Lung microvascular endothelial cell (primary cell): ENCODE data around the gene DNAJB2. TPM values are rescaled to one million over a fixed set of nuclear protein-coding genes. Genes with fewer than 3 reads are reported as not detected.

Source experiments
- total RNA-seq: library from RNA; depleted of rRNA; stranded (reverse); fragments of >200 nt; gene quantifications from 2 replicates; pipeline ENCODE4 v1.2.1, GENCODE V29; 2014

The DNAJB2 gene
- total RNA-seq, 1 donor from 2014 or later = 28.0 TPM

Other genes starting within 250 kb of the DNAJB2 start
- not detected in 2 replicates for gene CFAP65, start 237.8 kb upstream of the DNAJB2 start, total RNA-seq
- gene IHH, start 218.4 kb upstream of the DNAJB2 start, total RNA-seq = not detected in 2 replicates
- 12.6 and 13.1 TPM in 2 replicates for gene NHEJ1, start 118.6 kb upstream of the DNAJB2 start, total RNA-seq
- 0.44 and 2.0 TPM in 2 replicates for gene SLC23A3, start 109.3 kb upstream of the DNAJB2 start, total RNA-seq
- gene CNPPD1, start 102.4 kb upstream of the DNAJB2 start, total RNA-seq = 15.5 and 26.4 TPM in 2 replicates
- 41.2 and 57.7 TPM in 2 replicates for gene RETREG2, start 101.1 kb upstream of the DNAJB2 start, total RNA-seq
- gene ZFAND2B, start 72.6 kb upstream of the DNAJB2 start, total RNA-seq = 15.9 and 25.2 TPM in 2 replicates
- 19.4 and 39.1 TPM in 2 replicates for gene ABCB6, start 60.4 kb upstream of the DNAJB2 start, total RNA-seq
- 29.4 and 43.3 TPM in 2 replicates for gene ATG9A, start 49.7 kb upstream of the DNAJB2 start, total RNA-seq
- 12.4 and 21.2 TPM in 2 replicates for gene ANKZF1, start 49.6 kb upstream of the DNAJB2 start, total RNA-seq
- 2.8 and 4.4 TPM in 2 replicates for gene GLB1L, start 33.9 kb upstream of the DNAJB2 start, total RNA-seq
- 11.3 and 13.9 TPM in 2 replicates for gene STK16, start 33.9 kb upstream of the DNAJB2 start, total RNA-seq
- gene TUBA4B, start 26.1 kb upstream of the DNAJB2 start, total RNA-seq = not detected in 2 replicates
- gene TUBA4A, start 25.4 kb upstream of the DNAJB2 start, total RNA-seq = 9.5 and 12.9 TPM in 2 replicates
- not detected in 2 replicates for gene PTPRN, start 30.0 kb downstream of the DNAJB2 start, total RNA-seq
- not detected in 2 replicates for gene RESP18, start 53.4 kb downstream of the DNAJB2 start, total RNA-seq
- 38.4 and 52.2 TPM in 2 replicates for gene DNPEP, start 108.5 kb downstream of the DNAJB2 start, total RNA-seq
- 0.20 TPM in 1 of 2 replicates, not detected in the other for gene DES, start 139.0 kb downstream of the DNAJB2 start, total RNA-seq
- under 0.01 TPM in 2 replicates for gene SPEG, start 155.5 kb downstream of the DNAJB2 start, total RNA-seq
- gene GMPPA, start 219.5 kb downstream of the DNAJB2 start, total RNA-seq = 21.1 and 22.2 TPM in 2 replicates
- not detected in 2 replicates for gene ASIC4, start 235.1 kb downstream of the DNAJB2 start, total RNA-seq